ENCODE measurements around the gene WDR83. TPM values are rescaled to one million over a fixed set of nuclear protein-coding genes. Genes with fewer than 3 reads are reported as not detected.

WDR83 gene
- total RNA-seq, 4 donors from 2014 or later: 15.3 to 23.7 (median 19.3) TPM

DNA sequence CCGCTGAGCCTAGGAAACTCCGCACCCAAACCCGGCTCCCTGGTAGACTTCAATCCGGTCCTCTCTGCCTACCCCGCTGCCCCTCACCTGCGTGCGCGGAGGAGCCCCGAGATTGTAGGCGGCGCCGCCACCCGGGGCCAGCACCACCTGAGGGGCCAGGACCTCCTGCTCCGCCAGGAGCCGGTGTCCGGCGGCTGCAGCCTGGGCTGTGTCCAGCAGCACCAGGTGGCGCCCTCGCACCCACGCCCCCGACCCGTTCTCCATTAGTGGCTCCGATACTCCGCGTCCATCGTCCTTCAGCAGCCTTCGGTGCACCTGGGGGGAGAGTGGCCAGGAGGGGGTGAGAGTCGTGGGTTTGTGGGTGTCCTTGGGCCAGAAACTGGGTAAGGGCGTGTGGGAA, 18.5 kb upstream of the WDR83 start:
- 25 to 41% methylated on average over 27 to 29 of the region's 29 CpGs for WGBS, 2 donors
- intact Hi-C loops (cut with DNase I; ENCODE audit: low total_unique reads): no loop called here
- no peak for TF ChIP-seq POLR2A (IDR thresholded peaks at IDR 0.05)
- TF ChIP-seq, protein P1, sequence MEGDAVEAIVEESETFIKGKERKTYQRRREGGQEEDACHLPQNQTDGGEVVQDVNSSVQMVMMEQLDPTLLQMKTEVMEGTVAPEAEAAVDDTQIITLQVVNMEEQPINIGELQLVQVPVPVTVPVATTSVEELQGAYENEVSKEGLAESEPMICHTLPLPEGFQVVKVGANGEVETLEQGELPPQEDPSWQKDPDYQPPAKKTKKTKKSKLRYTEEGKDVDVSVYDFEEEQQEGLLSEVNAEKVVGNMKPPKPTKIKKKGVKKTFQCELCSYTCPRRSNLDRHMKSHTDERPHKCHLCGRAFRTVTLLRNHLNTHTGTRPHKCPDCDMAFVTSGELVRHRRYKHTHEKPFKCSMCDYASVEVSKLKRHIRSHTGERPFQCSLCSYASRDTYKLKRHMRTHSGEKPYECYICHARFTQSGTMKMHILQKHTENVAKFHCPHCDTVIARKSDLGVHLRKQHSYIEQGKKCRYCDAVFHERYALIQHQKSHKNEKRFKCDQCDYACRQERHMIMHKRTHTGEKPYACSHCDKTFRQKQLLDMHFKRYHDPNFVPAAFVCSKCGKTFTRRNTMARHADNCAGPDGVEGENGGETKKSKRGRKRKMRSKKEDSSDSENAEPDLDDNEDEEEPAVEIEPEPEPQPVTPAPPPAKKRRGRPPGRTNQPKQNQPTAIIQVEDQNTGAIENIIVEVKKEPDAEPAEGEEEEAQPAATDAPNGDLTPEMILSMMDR (IDR thresholded peaks at IDR 0.05): no peak
- no peak overlapping the region for H3K4me3 ChIP-seq (ENCODE audit: low read depth, poor library complexity, severe bottlenecking)
- DNase-seq (ENCODE audit: low spot score in 2 of 2): no peak

DNA sequence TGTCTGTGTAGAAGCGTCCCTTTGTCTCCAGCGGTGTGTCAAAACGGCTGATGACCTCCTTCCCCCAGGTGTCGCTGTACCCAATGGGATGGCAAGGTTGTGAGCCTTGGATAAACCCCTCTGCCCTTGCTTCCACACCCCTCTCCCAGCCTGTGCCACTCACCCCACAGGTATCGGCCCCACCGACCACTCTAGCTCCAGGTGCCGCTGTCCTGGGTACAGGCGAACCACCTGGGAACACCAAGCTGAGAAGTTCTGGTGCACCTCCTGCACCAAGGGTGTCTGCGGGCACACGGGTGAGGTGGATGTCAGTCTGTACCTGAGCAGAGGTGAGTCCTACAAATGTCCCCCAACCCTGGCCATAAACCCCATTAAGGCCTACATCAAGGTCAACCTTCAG, 16.7 kb upstream of the WDR83 start:
- no peak for DNase-seq (ENCODE audit: low spot score in 2 of 2)
- TF ChIP-seq, protein P1 (IDR thresholded peaks at IDR 0.05): no peak
- TF ChIP-seq POLR2A (IDR thresholded peaks at IDR 0.05): no peak
- no peak overlapping the region for H3K4me3 ChIP-seq (ENCODE audit: low read depth, poor library complexity, severe bottlenecking)
- intact Hi-C loops (cut with DNase I; ENCODE audit: low total_unique reads): no loop called here
- 92 to 93% methylated on average over 10 of the region's 10 CpGs for WGBS, 2 donors

DNA sequence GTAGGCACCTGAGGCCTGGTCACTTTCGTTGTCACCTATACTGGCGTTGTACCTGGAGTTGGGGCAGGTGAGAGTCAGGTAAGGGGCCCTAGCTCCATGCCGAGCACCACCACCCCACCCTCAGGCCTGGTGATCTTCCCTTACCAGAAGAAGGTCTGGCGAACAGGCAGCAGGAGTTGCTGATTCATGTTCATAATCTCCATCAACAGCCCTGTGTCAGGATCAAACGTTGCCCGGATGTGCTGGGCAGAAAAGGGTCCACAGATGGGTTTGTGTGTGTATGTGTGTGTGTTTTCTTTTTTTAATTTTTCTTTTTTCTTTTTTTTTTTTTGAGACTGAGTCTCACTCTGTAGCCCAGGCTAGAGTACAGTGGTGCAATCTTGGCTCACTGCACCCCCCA, 14.4 kb upstream of the WDR83 start:
- no peak for TF ChIP-seq POLR2A (IDR thresholded peaks at IDR 0.05)
- TF ChIP-seq, protein P1 (IDR thresholded peaks at IDR 0.05): no peak
- WGBS, 2 donors: 90 to 95% methylated on average over 6 of the region's 6 CpGs
- DNase-seq (ENCODE audit: low spot score in 2 of 2): no peak
- intact Hi-C loops (cut with DNase I; ENCODE audit: low total_unique reads): no loop called here
- no peak overlapping the region for H3K4me3 ChIP-seq (ENCODE audit: low read depth, poor library complexity, severe bottlenecking)

DNA sequence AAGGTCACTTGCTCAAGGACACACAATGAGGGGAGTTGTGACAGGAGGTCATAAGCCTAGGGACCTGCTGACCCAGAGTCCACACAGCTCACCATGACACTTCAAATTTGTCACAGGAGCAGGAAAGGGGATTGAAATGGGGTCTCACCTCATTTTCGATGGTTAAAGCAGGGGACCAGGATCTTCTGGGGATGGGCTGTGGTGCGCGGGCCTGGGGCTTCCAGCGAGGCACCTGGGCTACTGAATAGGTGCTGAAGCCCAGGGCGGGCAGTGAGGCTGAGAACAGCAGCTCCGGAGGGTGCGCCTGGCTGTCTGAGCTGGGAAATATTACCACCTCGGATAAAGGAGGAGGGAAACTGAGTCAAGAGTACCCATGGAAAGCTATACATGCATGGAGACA, 11.1 kb upstream of the WDR83 start:
- intact Hi-C loops (cut with DNase I; ENCODE audit: low total_unique reads): no loop called here
- TF ChIP-seq, protein P1 (IDR thresholded peaks at IDR 0.05): no peak
- TF ChIP-seq POLR2A (IDR thresholded peaks at IDR 0.05): no peak
- no peak for DNase-seq (ENCODE audit: low spot score in 2 of 2)
- 96 to 97% methylated on average over 8 of the region's 8 CpGs for WGBS, 2 donors
- H3K4me3 ChIP-seq (ENCODE audit: low read depth, poor library complexity, severe bottlenecking): no peak overlapping the region

DNA sequence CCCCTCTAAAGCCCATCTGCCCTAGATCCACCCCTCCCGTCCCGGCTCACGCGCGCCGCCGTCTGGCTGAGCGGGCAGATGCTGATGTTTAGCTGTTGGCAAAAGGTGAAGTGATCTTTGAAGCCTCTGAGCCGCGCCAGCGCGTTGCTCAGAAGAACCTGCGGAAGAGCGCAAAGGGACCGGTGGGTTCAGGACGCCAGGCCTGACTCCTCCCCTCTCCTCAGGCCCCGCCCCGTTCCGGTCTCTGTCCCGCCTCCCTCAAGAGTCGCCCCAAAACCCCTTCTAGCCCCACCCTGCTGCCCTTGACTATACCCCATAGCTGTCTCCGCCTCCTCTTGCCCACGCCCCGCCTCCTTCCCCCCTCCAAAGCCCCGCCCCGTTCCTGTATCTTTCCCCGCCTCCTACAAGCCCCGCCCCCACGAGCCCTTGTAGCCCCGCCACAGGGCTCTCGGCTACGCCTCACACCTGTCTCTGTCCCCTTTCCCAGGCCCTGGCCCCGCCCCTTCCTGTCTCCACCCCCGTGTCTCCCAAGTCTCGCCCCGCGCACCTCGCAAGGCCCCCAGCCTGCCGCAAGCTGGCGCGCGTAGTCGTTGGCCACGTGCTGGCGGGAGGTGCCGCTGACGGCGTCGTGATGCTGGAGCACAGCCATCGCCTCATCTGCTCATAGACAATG, 9.6 kb upstream of the WDR83 start:
- DNase-seq (ENCODE audit: low spot score in 2 of 2): no peak
- WGBS, 2 donors: 74 to 79% methylated on average over 50 of the region's 50 CpGs
- intact Hi-C loops (cut with DNase I; ENCODE audit: low total_unique reads): no loop called here
- no peak overlapping the region for H3K4me3 ChIP-seq (ENCODE audit: low read depth, poor library complexity, severe bottlenecking)
- TF ChIP-seq, protein P1 (IDR thresholded peaks at IDR 0.05): no peak
- no peak for TF ChIP-seq POLR2A (IDR thresholded peaks at IDR 0.05)

DNA sequence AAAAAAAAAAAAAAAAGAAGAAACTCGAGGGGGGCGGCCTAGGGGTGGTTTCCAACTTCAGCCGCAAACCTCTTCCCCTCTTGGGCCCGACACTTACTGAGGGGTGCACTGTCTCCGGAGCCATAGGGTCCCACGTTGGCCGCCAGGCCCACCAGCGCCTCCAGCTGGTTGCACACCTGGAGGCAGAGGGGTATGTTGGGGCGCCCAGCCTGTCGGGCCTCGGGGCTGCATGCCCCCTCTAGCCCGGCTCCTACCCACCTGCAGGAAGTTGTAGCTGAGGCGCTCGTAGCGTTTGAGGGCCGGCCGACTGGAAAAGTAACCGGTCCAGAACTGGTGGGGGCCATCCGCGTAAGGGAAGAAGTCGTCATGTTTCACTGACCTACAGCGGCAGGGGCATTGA, 8.6 kb upstream of the WDR83 start:
- no peak for TF ChIP-seq POLR2A (IDR thresholded peaks at IDR 0.05)
- TF ChIP-seq, protein P1 (IDR thresholded peaks at IDR 0.05): no peak
- WGBS, 2 donors: 91 to 94% methylated on average over 22 of the region's 22 CpGs
- no peak for DNase-seq (ENCODE audit: low spot score in 2 of 2)
- no peak overlapping the region for H3K4me3 ChIP-seq (ENCODE audit: low read depth, poor library complexity, severe bottlenecking)
- intact Hi-C loops (cut with DNase I; ENCODE audit: low total_unique reads): no loop called here

All from lower leg skin (tissue), 4 donors.